ENCODE results near the gene MAML2.

Gene MAML2

GRCh38 chr11:96063886-96064285, 279.1 kb downstream of the MAML2 start:
- no peak for TF ChIP-seq CTCF (IDR thresholded peaks at IDR 0.05; ENCODE audit: insufficient read depth, low read depth, low read length, missing control alignments)
- no peak overlapping the region for H3K4me3 ChIP-seq (ENCODE audit: low read depth, low read length)

DNA sequence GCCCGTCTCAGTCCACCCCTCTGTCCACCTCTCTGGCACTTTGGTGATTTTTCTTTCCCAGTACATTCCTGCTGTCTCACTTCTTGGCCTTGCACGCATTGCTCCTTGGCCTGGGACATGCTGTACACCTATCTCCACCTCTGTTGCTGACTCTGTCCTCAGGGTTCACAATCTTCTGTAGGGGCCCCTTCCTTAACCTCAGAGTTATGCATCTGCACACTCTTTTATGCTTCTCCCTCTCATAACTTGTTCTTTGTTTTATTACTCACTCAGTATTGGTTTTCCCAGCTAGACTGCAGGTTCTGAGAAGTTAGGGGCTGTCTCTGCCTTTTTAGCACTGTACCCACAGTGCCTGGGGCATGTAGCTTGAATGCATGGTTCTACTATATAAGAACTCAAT, 279.9 kb downstream of the MAML2 start:
- no peak overlapping the region for H3K4me3 ChIP-seq (ENCODE audit: low read depth, low read length)
- no peak for TF ChIP-seq CTCF (IDR thresholded peaks at IDR 0.05; ENCODE audit: insufficient read depth, low read depth, low read length, missing control alignments)

More at GRCh38 chr11:96063886-96064285, 279.1 kb downstream of the MAML2 start:
- no peak for DNase-seq (ENCODE audit: low read depth)

DNA sequence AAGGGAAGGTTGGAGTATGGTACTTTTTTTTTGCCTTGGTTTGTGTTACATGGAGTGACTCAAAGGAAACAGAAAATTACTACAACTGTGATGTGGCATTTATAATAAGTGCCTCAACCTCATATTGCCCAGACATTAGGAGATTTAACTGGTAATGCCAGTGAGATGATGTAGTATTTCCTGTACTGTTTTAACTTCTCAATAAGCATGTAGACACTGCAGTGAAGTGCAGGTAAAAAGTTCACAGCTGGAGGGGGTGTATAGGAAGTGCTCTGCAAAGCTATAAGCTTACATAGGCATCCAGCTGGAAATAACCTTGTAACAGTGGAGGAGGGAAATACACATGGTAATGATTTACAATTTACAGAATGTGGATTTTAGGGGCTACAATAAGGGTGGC, 280.9 kb downstream of the MAML2 start:
- TF ChIP-seq CTCF (IDR thresholded peaks at IDR 0.05; ENCODE audit: insufficient read depth, low read depth, low read length, missing control alignments) = no peak
- no peak overlapping the region for H3K4me3 ChIP-seq (ENCODE audit: low read depth, low read length)
- no peak for DNase-seq (ENCODE audit: low read depth)

More for the DNA sequence above, 279.9 kb downstream of the MAML2 start:
- DNase-seq (ENCODE audit: low read depth) = no peak

DNA sequence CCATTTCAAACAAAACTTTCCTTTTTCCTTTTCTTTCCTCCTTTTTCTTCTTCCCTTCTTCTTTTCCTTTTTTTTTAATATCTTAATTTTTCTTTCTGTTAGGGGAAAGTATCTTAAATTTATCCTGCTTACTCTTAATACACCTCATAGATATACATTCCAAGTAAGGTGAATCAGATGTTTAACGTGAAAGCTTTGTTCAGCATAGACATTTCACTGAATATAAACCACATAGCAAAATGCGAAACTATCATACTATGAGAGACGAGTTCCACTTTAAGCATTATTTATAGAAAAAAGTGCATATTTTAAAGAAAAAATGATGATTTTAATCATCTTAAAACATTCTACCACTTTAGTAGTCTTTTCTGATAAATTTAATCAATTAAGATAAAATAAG, 281.3 kb downstream of the MAML2 start:
- TF ChIP-seq CTCF (IDR thresholded peaks at IDR 0.05; ENCODE audit: insufficient read depth, low read depth, low read length, missing control alignments) = no peak
- DNase-seq (ENCODE audit: low read depth) = no peak
- no peak overlapping the region for H3K4me3 ChIP-seq (ENCODE audit: low read depth, low read length)

DNA sequence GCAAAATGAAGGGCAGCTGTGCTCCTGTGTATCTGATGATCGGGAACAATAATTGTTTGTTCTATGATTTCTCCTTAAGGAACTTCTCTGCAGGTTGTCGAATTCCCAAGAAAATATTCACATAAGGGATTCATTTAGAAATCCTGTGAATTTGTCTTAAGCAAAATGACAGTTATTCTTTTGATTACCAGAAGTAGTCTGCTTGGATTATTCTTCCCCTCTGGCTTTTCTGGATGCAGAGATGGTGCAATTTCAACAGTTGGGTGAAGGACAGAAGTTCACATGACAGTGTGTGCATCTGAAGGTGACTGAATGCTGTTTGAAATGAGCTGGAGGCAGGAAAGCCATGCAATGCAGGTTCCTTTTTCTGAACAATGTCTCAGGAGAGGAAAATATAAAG, 281.9 kb downstream of the MAML2 start:
- no peak for DNase-seq (ENCODE audit: low read depth)
- no peak for TF ChIP-seq CTCF (IDR thresholded peaks at IDR 0.05; ENCODE audit: insufficient read depth, low read depth, low read length, missing control alignments)
- H3K4me3 ChIP-seq (ENCODE audit: low read depth, low read length) = no peak overlapping the region

GRCh38 chr11:96057502-96057901, 285.5 kb downstream of the MAML2 start:
- DNase-seq (ENCODE audit: low read depth) = no peak
- no peak overlapping the region for H3K4me3 ChIP-seq (ENCODE audit: low read depth, low read length)
- TF ChIP-seq CTCF (IDR thresholded peaks at IDR 0.05; ENCODE audit: insufficient read depth, low read depth, low read length, missing control alignments) = no peak

DNA sequence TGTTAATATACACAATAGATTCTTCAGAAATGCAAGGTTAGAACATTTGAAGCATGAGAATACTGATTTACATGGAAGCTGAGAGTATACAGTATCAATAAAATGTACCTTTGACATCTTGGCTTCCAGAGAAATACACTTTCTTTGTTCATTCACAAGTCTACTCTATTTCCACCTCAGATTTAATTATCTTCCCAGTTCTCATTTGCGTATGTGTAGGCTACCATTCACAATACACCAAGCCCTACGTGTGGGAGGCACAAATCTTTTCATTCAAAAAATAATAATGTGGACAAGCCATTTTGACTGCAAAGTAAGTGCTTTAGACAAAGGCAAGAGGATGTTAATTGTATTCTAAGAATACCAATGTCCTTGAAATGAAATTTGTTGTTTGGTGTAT, 286.4 kb downstream of the MAML2 start:
- no peak overlapping the region for H3K4me3 ChIP-seq (ENCODE audit: low read depth, low read length)
- no peak for DNase-seq (ENCODE audit: low read depth)
- no peak for TF ChIP-seq CTCF (IDR thresholded peaks at IDR 0.05; ENCODE audit: insufficient read depth, low read depth, low read length, missing control alignments)
